ENCODE measurements around the gene CCSAP. TPM values are rescaled to one million over a fixed set of nuclear protein-coding genes. Genes with fewer than 3 reads are reported as not detected.
A peak's percentile ranks its signal among the peaks of the same experiment; 100 is the strongest.

The CCSAP gene
- total RNA-seq, 2 experiments from 2014 or later: 9.1 to 10.1 TPM

GRCh38 chr1:229273507-229274232 is 69.2 kb downstream of the CCSAP start:
- H3K9me3 Mint-ChIP-seq: no peaks in the 10 kb centered on the region
- ChIA-PET POLR2A (interaction anchor here (0.7 kb wide), 1 partner anchor 18 kb away, joined by 4 read pairs; no protein-coding TSS in a partner anchor), CTCF (interaction anchor here (0.7 kb wide), 1 partner anchor 15 kb away, joined by 3 read pairs; no protein-coding TSS in a partner anchor)
- no peaks in the 10 kb centered on the region for H3K27me3 Mint-ChIP-seq
- no peak for DNase-seq
- H3K4me1 Mint-ChIP-seq: peaks cover 27% of the 10 kb centered on the region
- H3K36me3 Mint-ChIP-seq (ENCODE audit: low read depth): peaks cover 16% of the 10 kb centered on the region
- no peak overlapping the region for H3K27ac Mint-ChIP-seq
- H3K4me3 Mint-ChIP-seq: no peak overlapping the region

- H3K4me3 Mint-ChIP-seq: peak overlapping the region; percentile 92
- ChIA-PET POLR2A (no interaction called here), CTCF (interaction anchor here (1.2 kb wide), 1 partner anchor 17 kb away, joined by 4 read pairs; no protein-coding TSS in a partner anchor)
- peaks cover 16% of the 10 kb centered on the region for H3K36me3 Mint-ChIP-seq (ENCODE audit: low read depth)
- H3K27ac Mint-ChIP-seq: peak overlapping the region; percentile 91
- H3K27me3 Mint-ChIP-seq: no peaks in the 10 kb centered on the region
- no peak for DNase-seq
- no peaks in the 10 kb centered on the region for H3K9me3 Mint-ChIP-seq
- H3K4me1 Mint-ChIP-seq: peaks cover 27% of the 10 kb centered on the region
Measured at GRCh38 chr1:229272164-229273158, 70.4 kb downstream of the CCSAP start.

- no peaks in the 10 kb centered on the region for H3K27me3 Mint-ChIP-seq
- peak overlapping the region; percentile 92 for H3K4me3 Mint-ChIP-seq
- peaks cover 30% of the 10 kb centered on the region for H3K4me1 Mint-ChIP-seq
- H3K36me3 Mint-ChIP-seq (ENCODE audit: low read depth): peaks cover 16% of the 10 kb centered on the region
- DNase-seq: peak; percentile 38
- H3K27ac Mint-ChIP-seq: peak overlapping the region; percentile 91
- POLR2A ChIA-PET: no interaction called here
- CTCF ChIA-PET: interaction anchor here (1.2 to 2.1 kb wide), 2 partner anchors 16 to 18 kb away, joined by 4 to 5 read pairs; no protein-coding TSS in a partner anchor
- H3K9me3 Mint-ChIP-seq: peaks cover 3% of the 10 kb centered on the region
Measured at GRCh38 chr1:229271448-229272159, 71.2 kb downstream of the CCSAP start.

Other genes starting within 250 kb of the CCSAP start
- gene RAB4A, start 71.9 kb downstream of the CCSAP start, total RNA-seq: 10 to 100 TPM; 35.5 to 41.0 TPM
- gene ACTA1, start 91.0 kb upstream of the CCSAP start, total RNA-seq: not detected
- 10 to 100 TPM; 45.2 to 46.0 TPM for gene NUP133, start 165.3 kb upstream of the CCSAP start, total RNA-seq
- gene ABCB10, start 215.7 kb upstream of the CCSAP start, total RNA-seq: 10 to 100 TPM; 23.7 to 28.2 TPM